T-helper 1 cell (primary cell): ENCODE data around the gene KAT7.
"Not testable (repeated sequence)": the region's sequence is repeated elsewhere in the genome, so short reads cannot be mapped to it uniquely, and the experiment has no call there.

Source experiments
- DNase-seq, 5 donors: peaks; one replicate each; pipeline ENCODE4 v3.0.0-alpha.2; 2012 to 2020

KAT7 gene

GRCh38 chr17:49814781-49815529, 26.5 kb downstream of the KAT7 start:
- DNase-seq: no peak

GRCh38 chr17:49815761-49816281, 27.3 kb downstream of the KAT7 start:
- DNase-seq: no peak

GRCh38 chr17:49817993-49818392, 29.5 kb downstream of the KAT7 start:
- DNase-seq: peak; percentile 12 to 85 (median 38)

GRCh38 chr17:49819138-49819537, 30.7 kb downstream of the KAT7 start:
- DNase-seq: no peak

GRCh38 chr17:49819651-49820050, 31.2 kb downstream of the KAT7 start:
- DNase-seq: no peak

- DNase-seq: no peak
These were observed 32.3 kb downstream of the KAT7 start for GRCh38 chr17:49820773-49821172.

- no peak for DNase-seq
These were observed 33.0 kb downstream of the KAT7 start for GRCh38 chr17:49821466-49821865.

GRCh38 chr17:49821916-49822315, 33.4 kb downstream of the KAT7 start:
- DNase-seq: no peak

- DNase-seq: no peak
These were observed 34.3 kb downstream of the KAT7 start for GRCh38 chr17:49822829-49823228.

- DNase-seq: no peak
These were observed 35.1 kb downstream of the KAT7 start for GRCh38 chr17:49823614-49824013.

- DNase-seq: no peak
These were observed 37.2 kb downstream of the KAT7 start for GRCh38 chr17:49825645-49826044.

- not testable (repeated sequence) for DNase-seq
These were observed 39.8 kb downstream of the KAT7 start for GRCh38 chr17:49828325-49828724.

GRCh38 chr17:49829026-49829425, 40.5 kb downstream of the KAT7 start:
- DNase-seq: no peak

- no peak for DNase-seq
These were observed 42.1 kb downstream of the KAT7 start for GRCh38 chr17:49830605-49831004.

- DNase-seq: no peak
These were observed 44.5 kb downstream of the KAT7 start for GRCh38 chr17:49832840-49833599.

GRCh38 chr17:49834118-49834743, 45.8 kb downstream of the KAT7 start:
- no peak for DNase-seq

GRCh38 chr17:49835472-49835871, 47.0 kb downstream of the KAT7 start:
- DNase-seq: no peak

- no peak for DNase-seq
These were observed 47.9 kb downstream of the KAT7 start for GRCh38 chr17:49836111-49837030.

GRCh38 chr17:49839455-49839854, 51.0 kb downstream of the KAT7 start:
- no peak for DNase-seq

GRCh38 chr17:49841548-49841947, 53.1 kb downstream of the KAT7 start:
- no peak for DNase-seq

- DNase-seq: no peak
These were observed 53.9 kb downstream of the KAT7 start for GRCh38 chr17:49842371-49842770.

- no peak for DNase-seq
These were observed 54.4 kb downstream of the KAT7 start for GRCh38 chr17:49842846-49843245.
